Lung (tissue), 12 donors: ENCODE measurements around the gene TEKT5. TPM values are rescaled to one million over a fixed set of nuclear protein-coding genes. Genes with fewer than 3 reads are reported as not detected.

Source experiments
- ATAC-seq: fragments of 200-7000 bp; cut with Tn5 transposase; one replicate; pipeline ENCODE4 v1.9.1; 2020; ENCODE audit warnings: moderate number of reproducible peaks; ENCODE audit not compliant: insufficient read depth, low FRiP score
- DNase-seq, 3 donors: peaks; one replicate each; pipeline ENCODE4 v3.0.0-alpha.2; 2013 to 2017
- H3K27ac ChIP-seq, 2 donors: one replicate each; pipeline ENCODE4 v1.5.1; 2013; ENCODE audit warnings: mild to moderate bottlenecking in 2 of 2, moderate library complexity in 2 of 2, control low read depth in 1 of 2, inconsistent platforms in 1 of 2, low read depth in 1 of 2, low read length in 1 of 2
- H3K27me3 ChIP-seq, 3 donors: one replicate each; pipeline ENCODE4 v1.5.1; 2013; ENCODE audit warnings: low read length in 2 of 3; ENCODE audit not compliant: control insufficient read depth in 3 of 3, insufficient read depth in 3 of 3
- H3K36me3 ChIP-seq, 4 donors: one replicate each; pipeline ENCODE4 v1.5.1; 2013; ENCODE audit warnings: low read length in 4 of 4, mild to moderate bottlenecking in 1 of 4, moderate library complexity in 1 of 4; ENCODE audit not compliant: control insufficient read depth in 4 of 4, insufficient read depth in 4 of 4
- H3K4me1 ChIP-seq, 5 donors: one replicate each; pipeline ENCODE4 v1.5.1; 2013; ENCODE audit warnings: low read length in 5 of 5, mild to moderate bottlenecking in 2 of 5, moderate library complexity in 1 of 5; ENCODE audit not compliant: control insufficient read depth in 5 of 5, insufficient read depth in 5 of 5
- H3K4me3 ChIP-seq: one replicate; pipeline ENCODE4 v1.5.1; 2013; ENCODE audit warnings: mild to moderate bottlenecking, control low read depth, moderate library complexity
- H3K9ac ChIP-seq, 2 donors: one replicate each; pipeline ENCODE4 v1.5.1; 2013; ENCODE audit warnings: low read length in 2 of 2, control low read depth in 1 of 2; ENCODE audit not compliant: insufficient read depth in 1 of 2
- H3K9me3 ChIP-seq, 4 donors: one replicate each; pipeline ENCODE4 v1.5.1; 2013; ENCODE audit warnings: low read length in 3 of 4, mild to moderate bottlenecking in 1 of 4, moderate library complexity in 1 of 4; ENCODE audit not compliant: control insufficient read depth in 4 of 4, insufficient read depth in 3 of 4
- WGBS, 2 donors: extraction: QIAGEN DNeasy Blood & Tissue Kit; methylation state at CpG; one replicate each; pipeline ENCODE4 v1.1.7; 2013; 5-methylcytosine and 5-hydroxymethylcytosine counted together
- polyA plus RNA-seq, 2 donors: library from polyadenylated mRNA; stranded (reverse); fragments of 200-250 nt; gene quantifications; one replicate each; pipeline ENCODE4 v1.2.1, GENCODE V29; 2013
- total RNA-seq, 2 donors: library from RNA; depleted of rRNA in 1 of 2; stranded (reverse); fragments of >200 nt in 1 of 2; gene quantifications; one replicate each; pipeline ENCODE4 v1.2.1, GENCODE V29; 2014 to 2021
- TF ChIP-seq, protein P1 (sequence below): IDR thresholded peaks from 2 replicates; pipeline ENCODE4 v1.5.1; 2012; ENCODE audit warnings: mild to moderate bottlenecking; ENCODE audit errors: control extremely low read depth, extremely low read depth
- donor health status: control.
- donor health status: control.
- donor health status: Bipolar disorder and iron deficiency.
- donor health status: healthy.
- donor health status: DM: yes; HTN: yes; CAD: no.

The TEKT5 gene
- total and polyA plus RNA-seq, 4 donors, result 0.13 to 0.34 (median 0.29) TPM

DNA sequence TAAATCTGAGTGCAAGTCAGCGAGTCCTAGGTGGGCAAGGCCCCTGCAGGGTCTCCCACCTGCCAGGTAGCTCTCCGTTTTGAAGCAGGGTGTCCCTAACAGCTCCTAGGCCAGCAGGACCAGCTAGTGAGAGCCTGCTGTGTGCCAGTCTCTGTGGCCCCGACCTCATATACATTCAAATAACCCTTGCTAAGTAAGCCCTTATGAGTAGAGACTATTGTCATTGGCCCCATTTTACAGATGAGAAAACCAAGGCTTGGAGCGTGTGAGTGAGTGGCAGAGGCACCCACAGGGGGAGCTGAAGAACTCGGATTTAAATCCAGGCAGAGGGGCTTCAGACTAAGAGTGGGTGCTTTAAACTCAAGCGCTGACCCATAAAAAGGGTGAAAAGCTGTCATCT lies 74.6 kb downstream of the TEKT5 start:
- H3K27me3 ChIP-seq, result no peaks in the 10 kb centered on the region
- no peak for DNase-seq
- H3K9me3 ChIP-seq, result peaks cover 0 to 1% (median 0%) of the 10 kb centered on the region in 4 donors
- H3K4me3 ChIP-seq, result no peak overlapping the region
- no peak overlapping the region for H3K9ac ChIP-seq
- H3K36me3 ChIP-seq, result no peaks in the 10 kb centered on the region
- peaks cover 2 to 27% (median 22%) of the 10 kb centered on the region in 5 donors for H3K4me1 ChIP-seq
- ATAC-seq, result no peak
- 84 to 87% methylated on average over 6 of the region's 6 CpGs for WGBS, 2 donors
- TF ChIP-seq, protein P1, sequence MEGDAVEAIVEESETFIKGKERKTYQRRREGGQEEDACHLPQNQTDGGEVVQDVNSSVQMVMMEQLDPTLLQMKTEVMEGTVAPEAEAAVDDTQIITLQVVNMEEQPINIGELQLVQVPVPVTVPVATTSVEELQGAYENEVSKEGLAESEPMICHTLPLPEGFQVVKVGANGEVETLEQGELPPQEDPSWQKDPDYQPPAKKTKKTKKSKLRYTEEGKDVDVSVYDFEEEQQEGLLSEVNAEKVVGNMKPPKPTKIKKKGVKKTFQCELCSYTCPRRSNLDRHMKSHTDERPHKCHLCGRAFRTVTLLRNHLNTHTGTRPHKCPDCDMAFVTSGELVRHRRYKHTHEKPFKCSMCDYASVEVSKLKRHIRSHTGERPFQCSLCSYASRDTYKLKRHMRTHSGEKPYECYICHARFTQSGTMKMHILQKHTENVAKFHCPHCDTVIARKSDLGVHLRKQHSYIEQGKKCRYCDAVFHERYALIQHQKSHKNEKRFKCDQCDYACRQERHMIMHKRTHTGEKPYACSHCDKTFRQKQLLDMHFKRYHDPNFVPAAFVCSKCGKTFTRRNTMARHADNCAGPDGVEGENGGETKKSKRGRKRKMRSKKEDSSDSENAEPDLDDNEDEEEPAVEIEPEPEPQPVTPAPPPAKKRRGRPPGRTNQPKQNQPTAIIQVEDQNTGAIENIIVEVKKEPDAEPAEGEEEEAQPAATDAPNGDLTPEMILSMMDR, result no peak
- peak overlapping the region in 1 of 2 donors; percentile 78 for H3K27ac ChIP-seq

DNA sequence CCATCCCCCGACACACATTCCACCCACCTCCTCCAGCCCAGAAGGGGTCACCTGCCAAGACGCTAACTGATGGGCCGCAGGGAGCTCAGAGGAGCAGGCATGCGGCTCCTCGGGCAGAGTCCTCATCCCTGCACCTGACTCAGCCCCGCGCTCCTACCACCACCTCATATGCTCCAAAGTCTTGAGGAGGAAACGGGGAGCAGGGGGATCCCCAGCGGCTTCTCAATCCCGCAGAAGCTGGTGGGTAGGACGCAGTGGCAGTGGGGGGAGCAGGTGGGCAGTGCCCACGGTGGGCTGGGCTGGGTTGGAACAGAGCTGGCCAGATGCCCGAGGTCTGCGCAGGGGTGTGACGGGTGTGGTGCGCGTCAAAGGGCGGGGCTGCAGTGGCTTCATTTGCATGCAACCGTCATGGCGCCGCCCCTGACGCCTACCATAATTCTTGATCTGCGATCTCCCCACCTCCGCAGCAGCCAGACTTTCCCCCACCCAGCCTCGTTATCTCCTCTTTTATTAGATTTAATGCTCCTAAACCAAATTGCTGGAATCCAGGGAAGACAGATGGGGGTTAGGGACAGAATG lies 75.4 kb downstream of the TEKT5 start:
- TF ChIP-seq, protein P1, result no peak
- Histone ChIP-seq H3K9ac (no peak overlapping the region), H3K27me3 (no peaks in the 10 kb centered on the region), H3K4me1 (peaks cover 2 to 24% (median 22%) of the 10 kb centered on the region in 5 donors), H3K27ac (peak overlapping the region in 1 of 2 donors; percentile 78), H3K36me3 (no peaks in the 10 kb centered on the region), H3K4me3 (no peak overlapping the region), H3K9me3 (peaks cover 0 to 1% (median 0%) of the 10 kb centered on the region in 4 donors)
- DNase-seq, result peak in 2 of 3 donors; percentile 48 to 55
- 30 to 39% methylated on average over 25 of the region's 25 CpGs for WGBS, 2 donors
- ATAC-seq, result no peak

DNA sequence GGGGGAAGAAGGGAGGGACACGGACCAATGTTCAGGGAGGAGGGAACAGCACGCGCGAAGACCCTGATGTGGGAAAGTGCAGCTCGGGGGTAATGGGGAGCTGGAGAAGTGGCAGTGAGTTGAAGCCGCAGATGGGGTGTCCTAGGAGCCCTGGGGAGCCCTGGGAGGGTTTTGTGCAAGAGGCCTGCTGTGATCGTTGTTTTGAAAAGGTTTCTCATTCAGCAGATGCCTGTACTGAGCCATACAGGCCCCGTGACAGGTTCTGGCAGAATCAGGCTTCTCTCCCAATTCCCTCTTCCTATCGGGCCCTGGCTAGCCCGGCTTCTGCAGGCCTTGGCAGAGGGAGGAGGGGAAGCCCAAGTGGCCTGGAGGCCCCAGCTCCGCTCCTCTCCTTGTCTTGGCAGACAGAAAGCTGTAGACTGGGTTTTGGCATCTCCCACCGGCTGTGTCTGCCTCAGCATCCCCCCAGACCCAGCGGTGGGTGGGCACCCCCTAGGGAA lies 76.0 kb downstream of the TEKT5 start:
- TF ChIP-seq, protein P1, result no peak
- H3K27me3 ChIP-seq, result no peaks in the 10 kb centered on the region
- ATAC-seq (no peak), DNase-seq (no peak)
- peak overlapping the region in 1 of 2 donors; percentile 42 for H3K9ac ChIP-seq
- H3K27ac ChIP-seq, result peak overlapping the region in 1 of 2 donors; percentile 78
- no peak overlapping the region for H3K4me3 ChIP-seq
- H3K36me3 ChIP-seq, result no peaks in the 10 kb centered on the region
- peaks cover 0 to 1% (median 0%) of the 10 kb centered on the region in 4 donors for H3K9me3 ChIP-seq
- H3K4me1 ChIP-seq, result peaks cover 2 to 24% (median 22%) of the 10 kb centered on the region in 5 donors
- WGBS, 2 donors, result 67 to 79% methylated on average over 13 of the region's 13 CpGs
